HepG2 (cell line): ENCODE results near the gene NLGN3.

Experiments
- CAMTA2 ChIP-seq: sonication (generic); formaldehyde crosslinking; IDR thresholded peaks from 2 replicates; pipeline ENCODE4 v1.4.0; 2020; ENCODE audit warnings: mild to moderate bottlenecking, missing genetic modification reagents, borderline replicate concordance
- EZH2 ChIP-seq: conservative IDR thresholded peaks from 2 replicates; pipeline ENCODE4 v1.6.1; 2012; ENCODE audit warnings: mild to moderate bottlenecking, low read depth, low read length, moderate library complexity
- IRF2 ChIP-seq: IDR thresholded peaks from 2 replicates; pipeline ENCODE4 v1.6.1; 2018; ENCODE audit warnings: missing genetic modification reagents, missing compliant biosample characterization
- NFYB ChIP-seq: sonication (generic); formaldehyde crosslinking; IDR thresholded peaks from 2 replicates; pipeline ENCODE4 v1.4.0; 2020; ENCODE audit warnings: missing genetic modification reagents
- PHF21A ChIP-seq: sonication (generic); formaldehyde crosslinking; IDR thresholded peaks from 2 replicates; pipeline ENCODE4 v1.5.0; 2020; ENCODE audit warnings: mild to moderate bottlenecking, missing genetic modification reagents
- RELA ChIP-seq: sonication (generic); formaldehyde crosslinking; IDR thresholded peaks from 2 replicates; pipeline ENCODE4 v1.4.0; 2020; ENCODE audit warnings: missing genetic modification reagents
- RXRA ChIP-seq: sonication (generic); formaldehyde crosslinking; IDR thresholded peaks from 2 replicates; pipeline ENCODE4 v1.5.1; 2020; ENCODE audit warnings: missing genetic modification reagents
- SOX13 ChIP-seq, 3 experiments: fragments of 450-650 bp in 1 of 3; sonication (generic) in 1 of 3; formaldehyde crosslinking in 1 of 3; IDR thresholded peaks in 2 of 3; conservative IDR thresholded peaks in 1 of 3; 2 replicates each; pipeline versions ENCODE4 v1.5.0 to v1.6.1; 2016 to 2020; ENCODE audit warnings: antibody characterized with exemption in 1 of 3, mild to moderate bottlenecking in 1 of 3, missing compliant biosample characterization in 1 of 3, missing genetic modification reagents in 1 of 3, moderate library complexity in 1 of 3
- ZBTB21 ChIP-seq: sonication (generic); formaldehyde crosslinking; IDR thresholded peaks from 2 replicates; pipeline ENCODE4 v1.4.0; 2020; ENCODE audit warnings: missing genetic modification reagents
- ZNF556 ChIP-seq: sonication (generic); formaldehyde crosslinking; IDR thresholded peaks from 2 replicates; pipeline ENCODE4 v1.4.0; 2020; ENCODE audit warnings: mild to moderate bottlenecking, missing genetic modification reagents, borderline replicate concordance
- TF ChIP-seq, protein P1 (sequence below): sonication (generic); formaldehyde crosslinking; conservative IDR thresholded peaks from 2 replicates; pipeline ENCODE4 v1.4.0; 2020; ENCODE audit warnings: missing genetic modification reagents

DNA sequence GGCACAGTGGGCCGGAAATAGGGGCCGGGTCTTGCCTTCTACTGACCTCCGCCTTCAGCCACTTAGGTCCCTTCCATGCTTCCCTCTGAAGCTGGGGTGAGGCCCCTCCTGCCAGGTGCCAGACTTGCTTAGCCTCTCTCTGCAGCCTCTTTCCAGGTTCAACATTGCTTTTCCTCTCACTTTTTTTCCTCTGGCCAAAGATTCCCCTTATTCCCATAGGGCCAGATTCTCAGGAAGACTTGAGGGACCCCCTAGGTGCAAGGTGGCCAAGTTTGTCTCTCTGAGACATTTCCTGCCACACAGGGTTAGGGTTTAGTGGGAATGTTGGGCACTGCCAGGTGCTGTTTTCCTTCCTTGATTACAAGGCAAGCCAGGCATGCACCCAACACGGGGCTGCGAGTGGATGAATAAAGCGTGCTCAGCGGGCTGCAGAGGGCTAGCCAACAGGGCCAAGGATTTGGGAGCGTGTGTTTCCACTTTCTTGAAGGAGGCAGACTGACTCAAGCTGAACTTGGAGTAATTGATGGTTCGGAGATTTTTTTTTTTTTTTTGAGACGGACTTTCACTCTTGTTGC lies 70.8 kb downstream of the NLGN3 start:
- TF ChIP-seq CAMTA2, result no peak
- TF ChIP-seq PHF21A (CRISPR knock-in tag), result no peak
- no peak for TF ChIP-seq SOX13 (IDR thresholded peaks at IDR 0.05)
- no peak; a peak in 1 of 4 replicates for TF ChIP-seq SOX13 (CRISPR knock-in tag; conservative IDR thresholded peaks at IDR 0.05 in 1 of 2, IDR thresholded peaks at IDR 0.05 in 1 of 2)
- TF ChIP-seq RELA (CRISPR knock-in tag), result no peak
- TF ChIP-seq RXRA (CRISPR knock-in tag), result no peak
- TF ChIP-seq NFYB, result no peak
- no peak for TF ChIP-seq ZBTB21 (CRISPR knock-in tag)
- TF ChIP-seq, protein P1, sequence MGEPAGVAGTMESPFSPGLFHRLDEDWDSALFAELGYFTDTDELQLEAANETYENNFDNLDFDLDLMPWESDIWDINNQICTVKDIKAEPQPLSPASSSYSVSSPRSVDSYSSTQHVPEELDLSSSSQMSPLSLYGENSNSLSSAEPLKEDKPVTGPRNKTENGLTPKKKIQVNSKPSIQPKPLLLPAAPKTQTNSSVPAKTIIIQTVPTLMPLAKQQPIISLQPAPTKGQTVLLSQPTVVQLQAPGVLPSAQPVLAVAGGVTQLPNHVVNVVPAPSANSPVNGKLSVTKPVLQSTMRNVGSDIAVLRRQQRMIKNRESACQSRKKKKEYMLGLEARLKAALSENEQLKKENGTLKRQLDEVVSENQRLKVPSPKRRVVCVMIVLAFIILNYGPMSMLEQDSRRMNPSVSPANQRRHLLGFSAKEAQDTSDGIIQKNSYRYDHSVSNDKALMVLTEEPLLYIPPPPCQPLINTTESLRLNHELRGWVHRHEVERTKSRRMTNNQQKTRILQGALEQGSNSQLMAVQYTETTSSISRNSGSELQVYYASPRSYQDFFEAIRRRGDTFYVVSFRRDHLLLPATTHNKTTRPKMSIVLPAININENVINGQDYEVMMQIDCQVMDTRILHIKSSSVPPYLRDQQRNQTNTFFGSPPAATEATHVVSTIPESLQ (CRISPR knock-in tag), result no peak
- TF ChIP-seq IRF2 (CRISPR knock-in tag), result no peak
- TF ChIP-seq EZH2, result no peak
- no peak for TF ChIP-seq ZNF556
